SK-N-SH treated with all-trans-retinoic acid at 6 μM for 48 hours (cell line): ENCODE data around the gene SGTB.

ENCODE experiments used
- RARB ChIP-seq: fragments of 250-450 bp; sonication (Bioruptor Pico); IDR thresholded peaks from 2 replicates; pipeline ENCODE4 v1.8.0; 2021; ENCODE audit warnings: mild to moderate bottlenecking, moderate library complexity
- TOX ChIP-seq: fragments of 250-450 bp; sonication (Bioruptor Pico); IDR thresholded peaks from 2 replicates; pipeline ENCODE4 v1.8.0; 2021; ENCODE audit warnings: mild to moderate bottlenecking, moderate library complexity, borderline replicate concordance
- ZFP30 ChIP-seq: fragments of 450-650 bp; formaldehyde crosslinking; IDR thresholded peaks from 2 replicates; pipeline ENCODE4 v1.5.0; 2022; ENCODE audit warnings: mild to moderate bottlenecking, moderate library complexity
- TF ChIP-seq, protein P1 (sequence below): fragments of 250-450 bp; sonication (Bioruptor Pico); IDR thresholded peaks from 2 replicates; pipeline ENCODE4 v1.5.1; 2020; ENCODE audit warnings: low read depth, mild to moderate bottlenecking, moderate library complexity

DNA sequence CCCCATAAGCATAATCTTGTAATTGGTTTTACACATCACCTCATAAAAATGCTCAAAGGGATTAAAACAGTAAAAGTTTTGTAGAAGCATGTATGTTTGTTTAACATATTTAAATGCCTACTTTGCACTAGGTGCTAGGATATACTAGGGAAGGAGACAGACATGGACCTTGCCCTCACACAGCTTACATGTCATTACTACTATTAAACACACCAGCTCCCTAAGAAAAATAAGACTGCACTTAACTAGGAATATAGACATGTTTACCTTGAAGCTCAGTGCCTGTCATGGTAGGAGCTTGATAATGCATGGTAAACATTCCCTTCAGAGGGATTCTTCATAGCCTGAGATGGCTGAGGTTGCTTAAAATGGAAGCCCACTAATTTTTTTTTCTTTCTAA lies 90.9 kb downstream of the SGTB start:
- TF ChIP-seq, protein P1, sequence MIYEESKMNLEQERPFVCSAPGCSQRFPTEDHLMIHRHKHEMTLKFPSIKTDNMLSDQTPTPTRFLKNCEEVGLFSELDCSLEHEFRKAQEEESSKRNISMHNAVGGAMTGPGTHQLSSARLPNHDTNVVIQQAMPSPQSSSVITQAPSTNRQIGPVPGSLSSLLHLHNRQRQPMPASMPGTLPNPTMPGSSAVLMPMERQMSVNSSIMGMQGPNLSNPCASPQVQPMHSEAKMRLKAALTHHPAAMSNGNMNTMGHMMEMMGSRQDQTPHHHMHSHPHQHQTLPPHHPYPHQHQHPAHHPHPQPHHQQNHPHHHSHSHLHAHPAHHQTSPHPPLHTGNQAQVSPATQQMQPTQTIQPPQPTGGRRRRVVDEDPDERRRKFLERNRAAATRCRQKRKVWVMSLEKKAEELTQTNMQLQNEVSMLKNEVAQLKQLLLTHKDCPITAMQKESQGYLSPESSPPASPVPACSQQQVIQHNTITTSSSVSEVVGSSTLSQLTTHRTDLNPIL, result no peak
- no peak for TF ChIP-seq TOX (CRISPR knock-in tag)
- TF ChIP-seq RARB (CRISPR knock-in tag), result no peak
- no peak for TF ChIP-seq ZFP30 (CRISPR knock-in tag)
